Osteocyte (in vitro differentiated cells): Measurements from ENCODE around the gene HERC5. TPM values are rescaled to one million over a fixed set of nuclear protein-coding genes. Genes with fewer than 3 reads are reported as not detected.

Experiments used
- DNase-seq: peaks from one replicate; pipeline ENCODE4 v3.0.0; 2021; ENCODE audit warnings: mixed read lengths; ENCODE audit not compliant: unreplicated experiment; ENCODE audit errors: extremely low spot score
- H3K27ac Mint-ChIP-seq: one replicate; pipeline ENCODE4 v1.8.0; 2021; ENCODE audit warnings: mild to moderate bottlenecking, mixed read lengths; ENCODE audit not compliant: unreplicated experiment
- H3K27me3 Mint-ChIP-seq: one replicate; pipeline ENCODE4 v1.8.0; 2021; ENCODE audit warnings: mixed read lengths; ENCODE audit not compliant: unreplicated experiment
- H3K36me3 Mint-ChIP-seq: one replicate; pipeline ENCODE4 v1.8.0; 2021; ENCODE audit warnings: mixed read lengths; ENCODE audit not compliant: unreplicated experiment
- H3K4me1 Mint-ChIP-seq: one replicate; pipeline ENCODE4 v1.8.0; 2021; ENCODE audit warnings: mixed read lengths; ENCODE audit not compliant: unreplicated experiment
- H3K4me3 Mint-ChIP-seq: one replicate; pipeline ENCODE4 v1.8.0; 2021; ENCODE audit warnings: mild to moderate bottlenecking, moderate library complexity, mixed read lengths; ENCODE audit not compliant: unreplicated experiment
- H3K9me3 Mint-ChIP-seq: one replicate; pipeline ENCODE4 v1.8.0; 2021; ENCODE audit warnings: mixed read lengths; ENCODE audit not compliant: unreplicated experiment
- total RNA-seq: library from RNA; stranded (reverse); gene quantifications from 2 replicates; pipeline ENCODE4 v1.2.1, GENCODE V29; 2021
- TF ChIP-seq, protein P1 (sequence below): fragments of 200-600 bp; sonication (generic); IDR thresholded peaks from 2 replicates; pipeline ENCODE4 v1.5.0; 2021; ENCODE audit warnings: antibody characterized with exemption, mild to moderate bottlenecking, moderate library complexity

Gene HERC5
- total RNA-seq, 1 donor from 2014 or later: 0.81 TPM

- no peaks in the 10 kb centered on the region for H3K27me3 Mint-ChIP-seq
- peaks cover 26% of the 10 kb centered on the region for H3K4me1 Mint-ChIP-seq
- peaks cover 1% of the 10 kb centered on the region for H3K36me3 Mint-ChIP-seq
- TF ChIP-seq, protein P1, sequence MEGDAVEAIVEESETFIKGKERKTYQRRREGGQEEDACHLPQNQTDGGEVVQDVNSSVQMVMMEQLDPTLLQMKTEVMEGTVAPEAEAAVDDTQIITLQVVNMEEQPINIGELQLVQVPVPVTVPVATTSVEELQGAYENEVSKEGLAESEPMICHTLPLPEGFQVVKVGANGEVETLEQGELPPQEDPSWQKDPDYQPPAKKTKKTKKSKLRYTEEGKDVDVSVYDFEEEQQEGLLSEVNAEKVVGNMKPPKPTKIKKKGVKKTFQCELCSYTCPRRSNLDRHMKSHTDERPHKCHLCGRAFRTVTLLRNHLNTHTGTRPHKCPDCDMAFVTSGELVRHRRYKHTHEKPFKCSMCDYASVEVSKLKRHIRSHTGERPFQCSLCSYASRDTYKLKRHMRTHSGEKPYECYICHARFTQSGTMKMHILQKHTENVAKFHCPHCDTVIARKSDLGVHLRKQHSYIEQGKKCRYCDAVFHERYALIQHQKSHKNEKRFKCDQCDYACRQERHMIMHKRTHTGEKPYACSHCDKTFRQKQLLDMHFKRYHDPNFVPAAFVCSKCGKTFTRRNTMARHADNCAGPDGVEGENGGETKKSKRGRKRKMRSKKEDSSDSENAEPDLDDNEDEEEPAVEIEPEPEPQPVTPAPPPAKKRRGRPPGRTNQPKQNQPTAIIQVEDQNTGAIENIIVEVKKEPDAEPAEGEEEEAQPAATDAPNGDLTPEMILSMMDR: peak; percentile 56
- H3K9me3 Mint-ChIP-seq: no peaks in the 10 kb centered on the region
- no peak for DNase-seq
- H3K4me3 Mint-ChIP-seq: no peak overlapping the region
- H3K27ac Mint-ChIP-seq: peak overlapping the region; percentile 24
These were observed 69.4 kb downstream of the HERC5 start for GRCh38 chr4:88526221-88526815.

- Mint-ChIP-seq H3K36me3 (no peaks in the 10 kb centered on the region), H3K27ac (no peak overlapping the region), H3K27me3 (no peaks in the 10 kb centered on the region), H3K9me3 (no peaks in the 10 kb centered on the region), H3K4me3 (no peak overlapping the region), H3K4me1 (peaks cover 14% of the 10 kb centered on the region)
- DNase-seq: no peak
- TF ChIP-seq, protein P1: no peak
These were observed 70.9 kb downstream of the HERC5 start for GRCh38 chr4:88527787-88528186.

GRCh38 chr4:88528861-88529260 is 71.9 kb downstream of the HERC5 start:
- Mint-ChIP-seq H3K27me3 (no peaks in the 10 kb centered on the region), H3K36me3 (no peaks in the 10 kb centered on the region), H3K9me3 (no peaks in the 10 kb centered on the region), H3K27ac (no peak overlapping the region), H3K4me1 (peaks cover 17% of the 10 kb centered on the region), H3K4me3 (no peak overlapping the region)
- TF ChIP-seq, protein P1: peak; percentile 41
- DNase-seq: no peak

GRCh38 chr4:88531549-88531948 is 74.6 kb downstream of the HERC5 start:
- Mint-ChIP-seq H3K27ac (no peak overlapping the region), H3K4me3 (no peak overlapping the region), H3K4me1 (peaks cover 16% of the 10 kb centered on the region), H3K27me3 (no peaks in the 10 kb centered on the region), H3K36me3 (no peaks in the 10 kb centered on the region), H3K9me3 (no peaks in the 10 kb centered on the region)
- TF ChIP-seq, protein P1: no peak
- no peak for DNase-seq

DNA sequence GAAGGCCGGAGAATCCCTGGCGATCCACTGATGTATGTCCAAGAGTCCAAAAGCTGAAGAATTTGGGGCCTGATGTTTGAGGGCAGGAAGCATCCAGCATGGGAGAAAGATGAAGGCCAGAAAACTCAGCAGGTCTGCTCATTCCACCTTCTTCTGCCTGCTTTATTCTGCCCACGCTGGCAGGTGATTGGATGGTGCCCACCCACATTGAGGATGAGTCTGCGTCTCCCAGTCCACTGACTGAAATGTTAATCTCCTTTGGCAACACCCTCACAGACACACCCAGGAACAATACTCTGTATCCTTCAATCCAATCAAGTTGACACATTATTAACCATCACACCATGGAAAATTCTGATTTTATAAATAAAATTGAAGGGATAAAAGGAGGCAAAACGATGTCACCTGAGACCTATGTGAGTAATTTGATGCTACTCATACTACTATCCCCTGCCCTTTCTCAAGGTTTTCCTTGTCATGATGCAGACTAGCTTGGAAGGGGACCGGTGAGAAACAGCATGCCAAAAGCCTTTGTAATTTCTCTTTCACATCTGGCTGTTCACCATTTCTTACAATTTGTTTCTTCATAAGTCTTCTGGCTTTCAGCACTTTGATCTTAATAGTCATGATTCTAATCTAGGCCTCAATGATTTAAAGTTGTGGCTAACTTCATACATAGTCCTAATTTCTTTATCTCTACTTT is 76.3 kb downstream of the HERC5 start:
- Mint-ChIP-seq H3K4me1 (peaks cover 16% of the 10 kb centered on the region), H3K4me3 (no peak overlapping the region), H3K27ac (peak overlapping the region; percentile 48), H3K27me3 (no peaks in the 10 kb centered on the region), H3K9me3 (no peaks in the 10 kb centered on the region), H3K36me3 (no peaks in the 10 kb centered on the region)
- DNase-seq: no peak
- TF ChIP-seq, protein P1: no peak
